Measurements from ENCODE around the gene HMGCLL1. TPM values are rescaled to one million over a fixed set of nuclear protein-coding genes. Genes with fewer than 3 reads are reported as not detected.

The HMGCLL1 gene
- total RNA-seq, 6 experiments from 2014 or later = not detected

- H3K9me3 Mint-ChIP-seq = no peaks in the 10 kb centered on the region
- TF ChIP-seq CTCF (IDR thresholded peaks at IDR 0.05) = no peak
These were observed 81.3 kb downstream of the HMGCLL1 start for GRCh38 chr6:55497694-55498093.

GRCh38 chr6:55496201-55496600 is 82.8 kb downstream of the HMGCLL1 start:
- no peak overlapping the region for H3K4me3 Mint-ChIP-seq
- no peaks in the 10 kb centered on the region; the same call in 1 of the 2 replicates for H3K27me3 Mint-ChIP-seq (ENCODE audit: insufficient read depth)
- H3K27ac Mint-ChIP-seq = no peak overlapping the region
- H3K4me1 Mint-ChIP-seq (ENCODE audit: low read depth) = no peaks in the 10 kb centered on the region
- no peaks in the 10 kb centered on the region for H3K36me3 Mint-ChIP-seq (ENCODE audit: low read depth)
- no peak for TF ChIP-seq CTCF (IDR thresholded peaks at IDR 0.05)
- H3K9me3 Mint-ChIP-seq = no peaks in the 10 kb centered on the region
- no peak for DNase-seq

More at GRCh38 chr6:55497694-55498093, 81.3 kb downstream of the HMGCLL1 start:
- no peak overlapping the region for H3K27ac Mint-ChIP-seq
- no peaks in the 10 kb centered on the region; the same call in 1 of the 2 replicates for H3K27me3 Mint-ChIP-seq (ENCODE audit: insufficient read depth)
- no peaks in the 10 kb centered on the region for H3K4me1 Mint-ChIP-seq (ENCODE audit: low read depth)
- DNase-seq = no peak
- no peaks in the 10 kb centered on the region for H3K36me3 Mint-ChIP-seq (ENCODE audit: low read depth)
- H3K4me3 Mint-ChIP-seq = no peak overlapping the region

- peaks cover 2% of the 10 kb centered on the region; the same call in 1 of the 2 replicates for H3K27me3 Mint-ChIP-seq (ENCODE audit: insufficient read depth)
- no peak for DNase-seq
These were observed 83.7 kb downstream of the HMGCLL1 start for GRCh38 chr6:55495277-55495676.

GRCh38 chr6:55494411-55494810 is 84.6 kb downstream of the HMGCLL1 start:
- no peak for TF ChIP-seq CTCF (IDR thresholded peaks at IDR 0.05)
- no peaks in the 10 kb centered on the region for H3K4me1 Mint-ChIP-seq (ENCODE audit: low read depth)
- H3K27me3 Mint-ChIP-seq (ENCODE audit: insufficient read depth) = peaks cover 2% of the 10 kb centered on the region; the same call in 1 of the 2 replicates
- no peaks in the 10 kb centered on the region for H3K36me3 Mint-ChIP-seq (ENCODE audit: low read depth)
- H3K4me3 Mint-ChIP-seq = no peak overlapping the region
- DNase-seq = no peak
- no peak overlapping the region for H3K27ac Mint-ChIP-seq
- H3K9me3 Mint-ChIP-seq = no peaks in the 10 kb centered on the region

More at GRCh38 chr6:55495277-55495676, 83.7 kb downstream of the HMGCLL1 start:
- H3K4me3 Mint-ChIP-seq = no peak overlapping the region
- no peaks in the 10 kb centered on the region for H3K9me3 Mint-ChIP-seq
- no peaks in the 10 kb centered on the region for H3K36me3 Mint-ChIP-seq (ENCODE audit: low read depth)
- no peaks in the 10 kb centered on the region for H3K4me1 Mint-ChIP-seq (ENCODE audit: low read depth)
- H3K27ac Mint-ChIP-seq = no peak overlapping the region
- no peak for TF ChIP-seq CTCF (IDR thresholded peaks at IDR 0.05)

- Mint-ChIP-seq H3K4me3 (no peak overlapping the region), H3K4me1 (ENCODE audit: low read depth) (no peaks in the 10 kb centered on the region), H3K27ac (no peak overlapping the region), H3K9me3 (no peaks in the 10 kb centered on the region), H3K36me3 (ENCODE audit: low read depth) (no peaks in the 10 kb centered on the region), H3K27me3 (ENCODE audit: insufficient read depth) (peaks cover 2% of the 10 kb centered on the region; the same call in 1 of the 2 replicates)
- DNase-seq = no peak
- no peak for TF ChIP-seq CTCF (IDR thresholded peaks at IDR 0.05)
These were observed 86.7 kb downstream of the HMGCLL1 start for GRCh38 chr6:55492259-55492658.

GRCh38 chr6:55490871-55491270 is 88.1 kb downstream of the HMGCLL1 start:
- Mint-ChIP-seq H3K27ac (no peak overlapping the region), H3K4me1 (ENCODE audit: low read depth) (no peaks in the 10 kb centered on the region), H3K9me3 (no peaks in the 10 kb centered on the region), H3K36me3 (ENCODE audit: low read depth) (no peaks in the 10 kb centered on the region), H3K27me3 (ENCODE audit: insufficient read depth) (peaks cover 2% of the 10 kb centered on the region; the same call in 1 of the 2 replicates), H3K4me3 (no peak overlapping the region)
- DNase-seq = no peak
- TF ChIP-seq CTCF (IDR thresholded peaks at IDR 0.05) = no peak
